ENCODE data around the gene CZIB. TPM values are rescaled to one million over a fixed set of nuclear protein-coding genes. Genes with fewer than 3 reads are reported as not detected.

The CZIB gene
- total RNA-seq (2014; rRNA removed; shearing (Covaris generic)) (49.7 and 63.2 TPM in 2 replicates), polyA plus RNA-seq (2016; fragmentation: Nextera tagmentation; extraction: Ambion mirVana) (76.6 and 83.4 TPM in 2 replicates)

- Histone ChIP-seq H3K27me3 (replicated peaks; ENCODE audit: insufficient read depth) (no peaks in the 10 kb centered on the region), H4K20me1 (ENCODE audit: insufficient read depth) (no peaks in the 10 kb centered on the region), H3K4me1 (ENCODE audit: insufficient read depth) (peaks cover 15% of the 10 kb centered on the region), H3K79me2 (ENCODE audit: insufficient read depth) (peaks cover 18% of the 10 kb centered on the region), H3K4me2 (ENCODE audit: unreplicated experiment) (peak within 1 kb of the TSS; percentile 97), H3F3A (ENCODE audit: insufficient read depth) (no peaks in the 10 kb centered on the region), H3K36me3 (ENCODE audit: low read depth) (0 out of 2 replicates have a peak, but pooled peaks cover 4% of the 10 kb centered on the region), H3K4me3 (peak within 1 kb of the TSS; percentile 93), H2AFZ (peak within 1 kb of the TSS; percentile 94), H3K27ac (peak within 1 kb of the TSS; percentile 91), H3K9me3 (ENCODE audit: low read depth) (no peaks in the 10 kb centered on the region), H3K9ac (peak within 1 kb of the TSS; percentile 95), H3K9me2 (ENCODE audit: insufficient read depth) (no peaks in the 10 kb centered on the region)
- peak; percentile 96 for DNase-seq
- no peak for TF ChIP-seq EZH2phosphoT487 (IDR thresholded peaks at IDR 0.05; ENCODE audit: insufficient read depth, low read depth)
- TF ChIP-seq EZH2 (IDR thresholded peaks at IDR 0.05; ENCODE audit: insufficient read depth, poor library complexity, severe bottlenecking): no peak
- WGBS, 2 experiments (ENCODE audit: low coverage in 1 of 2, low lambda C conversion rate in 2 of 2, missing lambda C conversion rate in 2 of 2): 1% methylated on average over 49 to 56 of the region's 61 CpGs
- in situ Hi-C loops (cut with MboI): no loop called here
Observed at GRCh38 chr1:53220171-53220961, at the start of gene CZIB. Gene CZIB, minus strand, starts transcription at chr1:53220634. Its CDS starts 59 bp downstream, at chr1:53220575.

- Histone ChIP-seq H3K4me2 (ENCODE audit: unreplicated experiment) (no peak overlapping the region), H3K9me2 (ENCODE audit: insufficient read depth) (no peaks in the 10 kb centered on the region), H3F3A (ENCODE audit: insufficient read depth) (no peaks in the 10 kb centered on the region), H3K27ac (no peak overlapping the region), H4K20me1 (ENCODE audit: insufficient read depth) (no peaks in the 10 kb centered on the region), H3K36me3 (ENCODE audit: low read depth) (no peaks in the 10 kb centered on the region), H2AFZ (no peak overlapping the region), H3K79me2 (ENCODE audit: insufficient read depth) (no peaks in the 10 kb centered on the region), H3K4me1 (ENCODE audit: insufficient read depth) (no peaks in the 10 kb centered on the region), H3K9ac (no peak overlapping the region), H3K27me3 (replicated peaks; ENCODE audit: insufficient read depth) (no peaks in the 10 kb centered on the region), H3K4me3 (no peak overlapping the region), H3K9me3 (ENCODE audit: low read depth) (no peaks in the 10 kb centered on the region)
- WGBS, 2 experiments (ENCODE audit: low coverage in 1 of 2, low lambda C conversion rate in 2 of 2, missing lambda C conversion rate in 2 of 2): 62 to 63% methylated on average over 1 of the region's 1 CpG
- no peak for DNase-seq
- TF ChIP-seq EZH2 (IDR thresholded peaks at IDR 0.05; ENCODE audit: insufficient read depth, poor library complexity, severe bottlenecking) (no peak), EZH2phosphoT487 (IDR thresholded peaks at IDR 0.05; ENCODE audit: insufficient read depth, low read depth) (no peak)
- in situ Hi-C loops (cut with MboI): no loop called here
Observed at GRCh38 chr1:53270107-53270506, 49.7 kb upstream of the CZIB start.

GRCh38 chr1:53267761-53268160 is 47.3 kb upstream of the CZIB start:
- TF ChIP-seq EZH2 (IDR thresholded peaks at IDR 0.05; ENCODE audit: insufficient read depth, poor library complexity, severe bottlenecking) (no peak), EZH2phosphoT487 (IDR thresholded peaks at IDR 0.05; ENCODE audit: insufficient read depth, low read depth) (no peak)
- H4K20me1 ChIP-seq (ENCODE audit: insufficient read depth): no peaks in the 10 kb centered on the region
- no peaks in the 10 kb centered on the region for H3K9me2 ChIP-seq (ENCODE audit: insufficient read depth)
- H3K36me3 ChIP-seq (ENCODE audit: low read depth): no peaks in the 10 kb centered on the region
- no peaks in the 10 kb centered on the region for H3K79me2 ChIP-seq (ENCODE audit: insufficient read depth)
- H3K27ac ChIP-seq: no peak overlapping the region
- no peak for DNase-seq
- no peak overlapping the region for H3K9ac ChIP-seq
- no peaks in the 10 kb centered on the region for H3K4me1 ChIP-seq (ENCODE audit: insufficient read depth)
- no peak overlapping the region for H3K4me2 ChIP-seq (ENCODE audit: unreplicated experiment)
- H3F3A ChIP-seq (ENCODE audit: insufficient read depth): no peaks in the 10 kb centered on the region
- no peak overlapping the region for H3K4me3 ChIP-seq
- no peak overlapping the region for H2AFZ ChIP-seq
- H3K9me3 ChIP-seq (ENCODE audit: low read depth): no peaks in the 10 kb centered on the region
- in situ Hi-C loops (cut with MboI): no loop called here
- no peaks in the 10 kb centered on the region for H3K27me3 ChIP-seq (replicated peaks; ENCODE audit: insufficient read depth)

- H3K4me1 ChIP-seq (ENCODE audit: insufficient read depth): no peaks in the 10 kb centered on the region
- H3K27me3 ChIP-seq (replicated peaks; ENCODE audit: insufficient read depth): no peaks in the 10 kb centered on the region
- H4K20me1 ChIP-seq (ENCODE audit: insufficient read depth): no peaks in the 10 kb centered on the region
- H3K79me2 ChIP-seq (ENCODE audit: insufficient read depth): no peaks in the 10 kb centered on the region
- TF ChIP-seq EZH2 (IDR thresholded peaks at IDR 0.05; ENCODE audit: insufficient read depth, poor library complexity, severe bottlenecking): no peak
- no peak for TF ChIP-seq EZH2phosphoT487 (IDR thresholded peaks at IDR 0.05; ENCODE audit: insufficient read depth, low read depth)
- no peak overlapping the region for H3K4me3 ChIP-seq
- no peaks in the 10 kb centered on the region for H3K36me3 ChIP-seq (ENCODE audit: low read depth)
- DNase-seq: peak; percentile 23
- H3F3A ChIP-seq (ENCODE audit: insufficient read depth): no peaks in the 10 kb centered on the region
- H3K4me2 ChIP-seq (ENCODE audit: unreplicated experiment): no peak overlapping the region
- no peak overlapping the region for H3K9ac ChIP-seq
- H3K9me2 ChIP-seq (ENCODE audit: insufficient read depth): no peaks in the 10 kb centered on the region
- no peaks in the 10 kb centered on the region for H3K9me3 ChIP-seq (ENCODE audit: low read depth)
- in situ Hi-C loops (cut with MboI): no loop called here
- no peak overlapping the region for H2AFZ ChIP-seq
- no peak overlapping the region for H3K27ac ChIP-seq
Observed at GRCh38 chr1:53266038-53266437, 45.6 kb upstream of the CZIB start.
